GM19193 (cell line): ENCODE data around the gene MRPS23.

Experiments
- POLR2A ChIP-seq: IDR thresholded peaks from 4 replicates; pipeline ENCODE4 v1.6.1; 2011; ENCODE audit not compliant: insufficient read depth, insufficient read length; ENCODE audit errors: extremely low read depth

Gene MRPS23

GRCh38 chr17:57861000-57861789, 11.4 kb upstream of the MRPS23 start:
- no peak for TF ChIP-seq POLR2A

- TF ChIP-seq POLR2A, result no peak
Observed at GRCh38 chr17:57860414-57860999, 10.7 kb upstream of the MRPS23 start.

DNA sequence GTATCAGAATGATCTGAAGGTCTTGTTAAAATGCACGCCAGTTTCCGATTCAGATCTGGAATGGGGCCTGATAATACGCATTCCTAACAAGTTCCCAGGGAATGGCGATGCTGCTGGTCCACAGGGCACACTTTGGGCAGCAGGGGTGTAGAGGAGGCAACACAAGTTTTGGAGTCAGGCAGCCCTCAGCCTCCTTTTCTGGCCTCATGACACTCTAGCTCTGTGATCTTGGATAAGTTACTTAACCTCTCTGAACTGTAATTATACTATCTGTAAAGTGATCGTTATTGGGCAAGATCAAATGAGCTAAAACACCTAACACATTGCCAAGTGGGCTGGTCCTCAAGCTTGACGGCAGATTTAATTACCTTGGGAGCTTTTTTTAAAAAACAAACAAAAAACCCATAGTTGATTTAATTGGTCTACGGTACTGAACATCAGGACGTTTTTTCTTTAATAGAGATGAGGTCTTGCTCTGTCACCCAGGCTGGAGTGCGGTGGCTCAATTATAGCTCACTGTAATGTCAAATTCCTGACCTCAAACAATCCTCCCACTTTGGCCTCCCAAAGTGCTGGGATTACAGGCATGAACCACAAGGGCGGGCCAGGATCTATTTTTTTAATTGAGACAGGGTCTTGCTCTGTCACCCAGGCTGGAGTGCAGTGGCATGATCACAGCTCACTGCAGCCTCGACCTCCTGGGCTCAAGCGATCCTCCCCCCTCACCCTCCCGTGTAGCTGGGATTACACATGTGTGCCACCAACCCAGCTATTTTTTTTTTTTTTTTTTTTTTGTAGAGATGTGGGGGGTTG, 10.0 kb upstream of the MRPS23 start:
- no peak for TF ChIP-seq POLR2A

DNA sequence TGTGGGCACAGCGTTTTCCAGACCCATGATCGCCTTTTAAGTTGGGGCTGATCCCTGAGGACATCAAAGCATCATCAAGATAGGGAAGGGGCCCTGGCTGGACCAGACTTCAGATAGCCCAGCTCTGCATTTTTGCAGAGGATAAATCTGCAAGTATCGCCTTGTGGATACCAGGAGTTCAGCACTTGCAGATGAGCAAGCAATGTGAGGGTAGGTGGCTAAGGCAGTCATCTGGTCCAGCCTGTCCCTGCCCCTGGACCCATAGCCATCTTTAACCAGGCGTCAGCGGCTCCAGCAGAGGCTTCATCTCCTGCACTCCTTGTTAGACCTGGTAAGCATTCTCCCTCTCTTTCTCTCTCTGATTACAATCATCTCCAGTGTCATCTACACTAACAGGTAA, 9.0 kb upstream of the MRPS23 start:
- no peak for TF ChIP-seq POLR2A

GRCh38 chr17:57856792-57857620, 7.2 kb upstream of the MRPS23 start:
- TF ChIP-seq POLR2A, result no peak

GRCh38 chr17:57855391-57856035, 5.7 kb upstream of the MRPS23 start:
- no peak for TF ChIP-seq POLR2A

DNA sequence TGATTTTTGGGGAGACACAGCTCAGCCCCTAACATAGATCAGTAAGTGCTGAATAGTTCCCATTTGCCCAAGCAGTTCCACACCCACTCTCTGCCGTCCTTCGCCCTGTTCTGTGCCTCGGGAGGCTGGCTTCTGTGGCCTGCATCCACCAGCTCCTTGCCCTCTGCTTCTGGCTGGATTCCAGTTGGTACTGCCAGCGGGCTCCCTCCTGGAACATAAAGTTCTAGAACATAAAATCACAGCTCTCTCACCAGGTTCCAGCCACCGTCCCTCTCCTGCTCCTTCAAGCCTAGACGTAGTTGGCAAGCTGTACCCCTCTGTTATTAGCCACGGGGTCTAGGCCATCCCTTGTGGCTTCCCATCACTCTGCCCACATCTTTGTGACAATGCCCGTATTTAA, 3.9 kb upstream of the MRPS23 start:
- no peak for TF ChIP-seq POLR2A

DNA sequence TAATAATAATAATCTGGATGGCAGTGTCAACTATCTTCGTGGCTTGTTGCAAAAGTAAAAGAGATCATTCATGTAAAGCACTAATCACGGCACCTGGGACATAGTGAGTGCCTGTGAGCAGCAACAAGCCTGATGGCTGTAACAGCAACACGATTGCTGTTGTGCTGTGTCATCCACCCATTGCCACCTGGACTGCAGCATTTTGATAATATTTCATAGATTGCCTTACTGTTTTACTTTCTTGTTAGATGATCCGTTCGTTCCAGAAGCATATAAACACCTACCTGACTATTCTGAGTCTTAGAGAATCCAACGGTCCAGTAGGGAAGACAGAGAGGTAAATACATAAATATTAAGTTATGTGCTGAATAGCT, 3.1 kb upstream of the MRPS23 start:
- no peak for TF ChIP-seq POLR2A

DNA sequence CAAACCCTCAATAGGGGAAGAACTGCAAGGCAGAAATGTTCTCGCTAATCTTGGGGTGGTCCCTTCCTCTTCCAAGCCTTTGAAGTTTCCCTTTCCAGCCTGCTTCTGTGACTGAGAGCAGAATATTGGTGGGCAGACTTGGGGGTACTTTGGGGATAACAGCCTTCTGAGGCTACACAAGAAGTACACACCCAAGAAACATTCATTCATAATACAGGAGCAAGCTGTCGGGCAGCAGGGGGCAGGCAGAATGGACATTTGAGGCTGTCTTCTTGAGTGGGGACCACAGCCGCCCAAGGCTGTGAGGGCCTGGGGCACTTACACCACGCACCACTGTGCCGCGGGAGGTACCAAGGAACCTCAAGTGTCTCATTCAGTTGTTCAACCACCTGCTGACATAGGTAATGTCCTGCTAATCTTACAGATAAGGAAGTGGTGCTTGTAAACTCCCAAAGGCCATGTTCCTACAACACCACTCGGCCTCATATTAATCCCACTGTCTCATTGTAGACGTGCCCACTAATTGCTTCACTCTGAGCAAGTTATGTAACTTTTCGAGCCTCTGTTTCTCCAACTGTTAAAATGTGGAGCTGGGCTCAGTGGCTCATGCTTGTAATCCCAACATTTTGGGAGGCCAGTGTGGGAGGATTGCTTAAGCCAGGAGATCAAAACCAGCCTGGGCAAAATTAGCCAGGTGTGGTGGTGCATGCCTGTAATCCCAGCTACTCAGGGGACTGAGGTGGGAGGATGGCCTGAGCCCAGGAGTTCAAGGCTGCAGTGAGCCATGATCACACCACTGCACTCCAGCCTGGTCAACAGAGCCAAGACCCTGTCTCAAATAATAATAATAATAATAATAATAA, 2.5 kb upstream of the MRPS23 start:
- no peak for TF ChIP-seq POLR2A

DNA sequence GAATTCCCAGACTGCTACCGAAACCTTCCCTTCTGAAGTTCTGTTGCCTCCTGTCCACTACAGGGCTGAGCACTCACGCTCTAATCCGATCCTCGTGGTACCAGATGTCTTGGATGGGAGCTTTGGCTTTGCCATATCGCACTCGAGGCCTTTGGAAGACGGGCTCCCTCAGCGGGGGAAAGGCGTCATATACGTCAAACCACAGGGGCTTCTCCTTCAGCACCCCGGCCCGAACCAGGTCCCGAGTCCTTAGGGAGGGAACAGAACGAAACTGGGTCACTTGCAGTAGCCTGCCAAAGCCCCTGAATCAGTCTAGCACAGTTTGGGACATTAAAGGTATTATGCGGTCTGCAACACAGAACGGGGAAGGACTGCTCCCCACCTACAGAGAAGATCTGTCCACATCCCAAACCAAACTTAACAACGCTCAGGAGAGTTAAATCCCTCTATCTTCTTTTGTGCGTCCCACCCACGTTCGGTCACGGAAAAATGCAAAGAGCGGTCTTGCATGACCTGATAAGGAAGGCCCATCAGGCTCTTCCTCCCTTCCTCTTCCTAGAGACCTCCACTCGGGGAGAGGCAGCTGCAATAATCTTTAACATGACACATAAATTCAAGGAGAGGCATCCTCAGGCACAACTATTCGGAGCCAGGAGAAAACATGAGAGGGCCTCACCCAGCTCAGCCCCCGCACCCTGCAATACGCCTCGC, 526 bp downstream of the MRPS23 start:
- TF ChIP-seq POLR2A, result no peak

DNA sequence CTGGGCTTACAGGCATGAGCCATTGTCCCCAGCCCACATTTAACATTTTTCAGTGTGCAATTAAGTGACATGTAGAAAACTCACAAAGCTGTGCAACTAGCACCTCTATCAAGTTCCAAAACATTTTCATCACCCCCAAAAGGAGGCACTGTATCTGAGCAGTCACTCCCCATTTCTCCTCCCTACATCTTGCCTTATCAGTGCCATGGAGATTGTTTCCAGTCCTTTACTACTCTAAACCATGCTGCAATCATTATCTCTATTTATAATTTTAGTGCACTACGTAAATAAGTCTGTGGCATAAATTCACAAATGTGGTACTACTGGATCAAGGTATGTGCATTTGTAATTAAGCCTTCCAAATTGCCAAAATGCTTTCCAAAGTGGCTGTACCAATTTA, 7.6 kb downstream of the MRPS23 start:
- no peak for TF ChIP-seq POLR2A

DNA sequence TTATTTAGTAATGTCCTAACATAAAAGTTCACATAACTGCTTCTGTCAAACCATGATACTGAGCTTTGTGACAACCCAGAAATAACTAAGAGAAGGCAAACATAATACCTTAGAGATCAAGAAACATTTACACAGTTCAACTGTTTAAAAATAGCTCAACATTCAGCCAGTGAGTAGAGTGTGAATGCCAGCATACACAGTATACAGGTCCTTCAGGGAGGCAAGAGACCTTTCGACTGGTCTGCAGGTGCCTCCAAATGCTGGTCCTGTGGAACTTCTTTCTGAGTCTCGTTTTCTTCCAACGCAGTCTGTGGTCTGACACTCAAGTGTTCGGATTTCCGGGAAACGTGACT, 10.3 kb downstream of the MRPS23 start:
- no peak for TF ChIP-seq POLR2A
